ENCODE results near the gene CYP4X1.
"Not testable (repeated sequence)": the region's sequence is repeated elsewhere in the genome, so short reads cannot be mapped to it uniquely, and the experiment has no call there.

Gene CYP4X1, protein sequence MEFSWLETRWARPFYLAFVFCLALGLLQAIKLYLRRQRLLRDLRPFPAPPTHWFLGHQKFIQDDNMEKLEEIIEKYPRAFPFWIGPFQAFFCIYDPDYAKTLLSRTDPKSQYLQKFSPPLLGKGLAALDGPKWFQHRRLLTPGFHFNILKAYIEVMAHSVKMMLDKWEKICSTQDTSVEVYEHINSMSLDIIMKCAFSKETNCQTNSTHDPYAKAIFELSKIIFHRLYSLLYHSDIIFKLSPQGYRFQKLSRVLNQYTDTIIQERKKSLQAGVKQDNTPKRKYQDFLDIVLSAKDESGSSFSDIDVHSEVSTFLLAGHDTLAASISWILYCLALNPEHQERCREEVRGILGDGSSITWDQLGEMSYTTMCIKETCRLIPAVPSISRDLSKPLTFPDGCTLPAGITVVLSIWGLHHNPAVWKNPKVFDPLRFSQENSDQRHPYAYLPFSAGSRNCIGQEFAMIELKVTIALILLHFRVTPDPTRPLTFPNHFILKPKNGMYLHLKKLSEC

GRCh38 chr1:47023268-47024140 is at the start of gene CYP4X1:
TSS of gene CYP4X1 (plus strand) at chr1:47023669. CDS start at chr1:47023818, 149 bp downstream.
- Histone ChIP-seq H3K9me3 (no peaks in the 10 kb centered on the region), H3K9ac (no peak within 1 kb of the TSS), H3K4me1 (peaks cover 15% of the 10 kb centered on the region), H3K27ac (no peak within 1 kb of the TSS), H4K20me1 (no peaks in the 10 kb centered on the region), H3K36me3 (no peaks in the 10 kb centered on the region), H3K4me2 (peak within 1 kb of the TSS; percentile 50), H3K4me3 (no peak within 1 kb of the TSS), H3K27me3 (no peaks in the 10 kb centered on the region)
- TF ChIP-seq Cebpa-rat (IDR thresholded peaks at IDR 0.05), result no peak

GRCh38 chr1:46983166-46983829 is 40.2 kb upstream of the CYP4X1 start:
- H3K36me3 ChIP-seq, result no peaks in the 10 kb centered on the region
- no peak overlapping the region for H3K27ac ChIP-seq
- no peak for TF ChIP-seq Cebpa-rat (IDR thresholded peaks at IDR 0.05)
- no peaks in the 10 kb centered on the region for H4K20me1 ChIP-seq
- H3K9ac ChIP-seq, result no peak overlapping the region
- H3K4me3 ChIP-seq, result no peak overlapping the region
- H3K9me3 ChIP-seq, result peaks cover 9% of the 10 kb centered on the region
- no peak overlapping the region for H3K4me2 ChIP-seq
- no peaks in the 10 kb centered on the region for H3K4me1 ChIP-seq
- no peaks in the 10 kb centered on the region for H3K27me3 ChIP-seq

DNA sequence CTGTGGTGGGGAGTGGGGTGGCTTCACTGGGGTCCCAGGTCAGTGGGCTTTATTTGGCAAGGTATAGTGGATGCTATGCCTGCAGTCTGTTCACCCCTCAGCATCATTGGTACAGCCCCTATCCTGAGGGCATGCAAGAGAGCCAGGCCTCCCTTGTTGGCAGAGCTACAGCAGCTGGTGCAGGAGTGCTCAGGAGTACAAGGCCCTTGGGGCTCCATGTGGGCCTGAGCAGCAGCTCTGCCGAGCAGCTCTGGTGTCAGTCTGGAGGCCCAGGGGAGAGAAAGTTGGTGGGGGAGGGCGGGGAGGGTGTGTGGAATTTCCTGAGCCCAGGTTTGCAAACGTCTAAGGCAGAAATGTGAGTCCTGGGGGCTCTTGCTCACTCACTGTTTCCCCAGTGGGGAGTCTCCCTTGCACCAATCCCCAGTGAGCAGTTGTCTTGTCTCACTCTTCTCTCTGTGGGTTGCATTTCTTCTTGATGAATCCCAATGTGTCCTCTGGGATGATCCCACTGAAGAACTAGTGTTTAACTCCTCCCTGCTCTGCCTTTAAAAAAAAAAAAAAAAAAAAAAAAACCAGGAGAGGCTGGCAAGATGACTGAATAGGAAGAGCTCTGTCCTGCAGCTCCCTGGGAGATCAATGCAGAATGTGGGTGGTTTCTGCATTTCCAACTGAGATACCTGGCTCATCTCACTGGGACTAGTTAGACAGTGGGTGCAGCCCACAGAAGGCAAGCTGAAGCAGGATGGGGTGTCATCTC is 39.5 kb upstream of the CYP4X1 start:
- H3K4me3 ChIP-seq, result no peak overlapping the region
- TF ChIP-seq Cebpa-rat (IDR thresholded peaks at IDR 0.05), result no peak
- no peak overlapping the region for H3K4me2 ChIP-seq
- H3K9ac ChIP-seq, result no peak overlapping the region
- no peaks in the 10 kb centered on the region for H4K20me1 ChIP-seq
- H3K9me3 ChIP-seq, result peaks cover 9% of the 10 kb centered on the region
- H3K36me3 ChIP-seq, result no peaks in the 10 kb centered on the region
- no peak overlapping the region for H3K27ac ChIP-seq
- no peaks in the 10 kb centered on the region for H3K27me3 ChIP-seq
- H3K4me1 ChIP-seq, result no peaks in the 10 kb centered on the region

DNA sequence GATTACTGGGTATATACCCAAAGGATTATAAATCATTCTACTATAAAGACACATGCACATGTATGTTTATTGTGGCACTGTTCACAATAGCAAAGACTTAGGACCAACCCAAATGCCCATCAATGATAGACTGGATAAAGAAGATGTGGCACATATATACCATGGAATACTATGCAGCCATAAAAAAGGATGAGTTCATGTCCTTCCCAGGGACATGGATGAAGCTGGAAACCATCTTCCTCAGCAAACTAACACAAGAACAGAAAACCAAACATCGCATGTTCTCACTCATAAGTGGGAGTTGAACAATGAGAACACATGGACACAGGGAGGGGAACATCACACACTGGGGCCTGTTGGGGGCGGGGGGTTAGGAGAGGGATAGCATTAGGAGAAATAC is 32.9 kb upstream of the CYP4X1 start:
- H3K27me3 ChIP-seq, H3K36me3 ChIP-seq, H3K9ac ChIP-seq, H3K4me1 ChIP-seq, H4K20me1 ChIP-seq, H3K9me3 ChIP-seq, H3K27ac ChIP-seq, H3K4me2 ChIP-seq, H3K4me3 ChIP-seq: not testable (repeated sequence)

DNA sequence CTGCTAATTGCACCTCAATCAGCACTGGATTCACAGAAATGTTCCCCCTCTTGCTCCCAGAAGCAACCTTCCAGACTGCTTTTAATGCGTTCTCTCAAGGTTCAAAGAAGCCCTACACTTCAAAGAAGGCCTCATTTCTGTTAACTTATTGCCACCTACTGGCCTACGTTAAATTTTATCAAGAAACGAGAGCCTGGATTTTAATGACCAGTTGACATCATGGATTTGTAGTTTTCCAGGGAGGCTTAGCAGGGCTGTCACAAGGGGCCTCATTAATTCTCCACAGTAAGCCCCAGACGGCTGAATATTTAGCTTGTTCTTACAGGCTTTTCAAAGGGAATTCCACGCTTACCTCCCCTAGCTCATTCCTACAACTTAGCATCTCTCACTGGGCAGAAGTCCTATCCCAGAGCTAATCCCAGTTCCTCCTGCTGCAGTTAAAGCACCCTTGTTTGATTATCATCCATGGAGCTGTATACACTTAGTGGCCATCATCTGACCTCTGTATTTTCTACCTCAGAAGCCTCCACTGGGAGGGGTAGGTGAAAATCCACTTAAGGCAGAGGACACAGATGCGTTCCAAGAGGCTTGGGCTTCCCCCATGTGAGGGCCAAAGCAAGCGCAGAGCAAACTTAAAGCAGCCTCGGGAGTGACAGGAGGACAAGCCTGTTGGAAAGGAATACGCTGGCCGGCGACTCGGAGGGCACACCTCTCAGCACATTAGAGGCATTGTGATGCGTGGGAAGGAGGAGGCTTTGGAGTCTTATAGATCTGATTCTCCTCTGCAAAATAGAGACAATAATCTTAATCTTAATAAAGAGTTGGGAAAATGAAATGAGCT is 32.2 kb upstream of the CYP4X1 start:
- Histone ChIP-seq H3K4me2 (no peak overlapping the region), H3K27me3 (no peaks in the 10 kb centered on the region), H3K9ac (no peak overlapping the region), H3K4me3 (no peak overlapping the region), H3K4me1 (no peaks in the 10 kb centered on the region), H3K27ac (no peak overlapping the region), H3K9me3 (no peaks in the 10 kb centered on the region), H4K20me1 (no peaks in the 10 kb centered on the region), H3K36me3 (no peaks in the 10 kb centered on the region)
- TF ChIP-seq Cebpa-rat (IDR thresholded peaks at IDR 0.05), result no peak

DNA sequence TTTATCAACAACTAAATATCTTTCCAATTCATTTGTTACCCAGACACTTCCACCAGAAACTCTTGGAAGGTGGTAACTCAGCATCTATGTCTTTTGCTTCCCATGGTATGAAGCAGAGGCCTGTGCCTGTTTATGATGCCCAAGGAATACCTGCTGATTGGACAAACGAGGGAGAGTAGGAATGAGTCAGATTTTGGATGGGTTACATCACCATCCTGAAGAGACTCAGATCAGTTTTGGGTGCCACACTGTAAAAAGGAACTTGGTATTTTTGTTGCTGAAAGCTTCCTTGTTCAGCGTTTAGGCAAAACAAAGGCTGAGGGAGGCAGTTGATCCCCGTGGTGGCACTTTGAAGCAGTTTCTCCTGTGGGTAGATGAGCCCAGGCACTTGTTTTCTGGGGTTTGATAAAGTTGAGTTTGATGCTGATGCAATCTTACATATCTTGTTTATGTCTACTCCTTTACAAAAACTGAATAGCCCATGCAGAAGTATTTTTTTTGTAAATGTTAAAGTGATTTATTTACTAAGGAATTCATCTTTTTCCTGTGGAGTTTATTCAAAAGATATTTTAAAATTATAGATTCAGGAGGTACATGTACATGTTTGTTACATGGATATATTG is 26.7 kb upstream of the CYP4X1 start:
- Histone ChIP-seq H3K4me2 (no peak overlapping the region), H3K4me1 (no peaks in the 10 kb centered on the region), H3K27me3 (no peaks in the 10 kb centered on the region), H3K9me3 (no peaks in the 10 kb centered on the region), H3K9ac (no peak overlapping the region), H3K36me3 (no peaks in the 10 kb centered on the region), H3K27ac (no peak overlapping the region), H4K20me1 (no peaks in the 10 kb centered on the region), H3K4me3 (no peak overlapping the region)
- no peak for TF ChIP-seq Cebpa-rat (IDR thresholded peaks at IDR 0.05)

GRCh38 chr1:47002211-47002610 is 21.3 kb upstream of the CYP4X1 start:
- no peak for TF ChIP-seq Cebpa-rat (IDR thresholded peaks at IDR 0.05)
- Histone ChIP-seq H3K36me3 (no peaks in the 10 kb centered on the region), H3K4me3 (no peak overlapping the region), H3K27ac (no peak overlapping the region), H4K20me1 (no peaks in the 10 kb centered on the region), H3K4me2 (no peak overlapping the region), H3K27me3 (no peaks in the 10 kb centered on the region), H3K9me3 (peaks cover 11% of the 10 kb centered on the region), H3K4me1 (no peaks in the 10 kb centered on the region), H3K9ac (no peak overlapping the region)

DNA sequence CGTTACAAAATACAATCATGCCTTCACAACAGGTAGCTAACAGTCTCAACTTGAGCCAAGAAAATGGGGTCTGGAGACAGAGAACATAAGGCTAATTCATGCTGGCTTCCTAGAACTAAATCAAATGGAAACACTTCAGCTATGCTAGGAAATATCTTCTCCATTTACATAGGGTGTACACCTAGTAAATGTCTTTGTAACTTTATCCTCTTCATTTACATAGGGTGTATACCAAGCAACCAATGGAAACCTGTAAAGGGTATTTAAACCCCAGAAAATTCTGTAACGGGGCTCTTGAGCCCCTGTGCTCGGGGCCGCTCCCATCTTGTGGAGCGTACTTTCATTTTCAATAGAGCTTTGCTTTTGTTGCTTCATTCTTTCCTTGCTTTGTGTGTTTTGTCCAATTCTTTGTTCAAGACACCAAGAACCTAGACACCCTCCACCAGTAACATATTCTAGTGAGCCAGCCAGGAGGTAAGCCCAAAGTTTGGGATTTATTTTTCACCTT is 19.5 kb upstream of the CYP4X1 start:
- H3K4me3 ChIP-seq, result no peak overlapping the region
- no peaks in the 10 kb centered on the region for H3K4me1 ChIP-seq
- no peaks in the 10 kb centered on the region for H4K20me1 ChIP-seq
- H3K36me3 ChIP-seq, result no peaks in the 10 kb centered on the region
- TF ChIP-seq Cebpa-rat (IDR thresholded peaks at IDR 0.05), result no peak
- H3K9me3 ChIP-seq, result peaks cover 12% of the 10 kb centered on the region
- no peak overlapping the region for H3K9ac ChIP-seq
- no peak overlapping the region for H3K4me2 ChIP-seq
- no peaks in the 10 kb centered on the region for H3K27me3 ChIP-seq
- no peak overlapping the region for H3K27ac ChIP-seq

GRCh38 chr1:47006437-47006836 is 17.0 kb upstream of the CYP4X1 start:
- not testable (repeated sequence) for H3K27ac ChIP-seq, H4K20me1 ChIP-seq, H3K4me1 ChIP-seq, H3K36me3 ChIP-seq, H3K4me2 ChIP-seq, H3K27me3 ChIP-seq, H3K9ac ChIP-seq, H3K4me3 ChIP-seq
- peaks cover 12% of the 10 kb centered on the region for H3K9me3 ChIP-seq

All from BLaER1 (cell line).